PFSK-1 (cell line): ENCODE measurements around the gene BCKDK.

Experiments used
- FOXP2 ChIP-seq: optimal IDR thresholded peaks from 2 replicates; pipeline ENCODE3; 2011; ENCODE audit warnings: borderline replicate concordance, control low read depth, inconsistent platforms; ENCODE audit not compliant: insufficient read depth; ENCODE audit errors: extremely low read length, extremely low read depth
- POLR2AphosphoS5 ChIP-seq: IDR thresholded peaks from 2 replicates; pipeline ENCODE4 v1.6.1; 2012; ENCODE audit warnings: low read depth, mild to moderate bottlenecking, control low read depth, low read length, moderate library complexity
- SIN3A ChIP-seq: IDR thresholded peaks from 2 replicates; pipeline ENCODE4 v1.6.1; 2012; ENCODE audit warnings: mild to moderate bottlenecking, low read length, moderate library complexity, borderline replicate concordance; ENCODE audit not compliant: insufficient read depth
- TAF1 ChIP-seq: IDR thresholded peaks from 2 replicates; pipeline ENCODE4 v1.6.1; 2012; ENCODE audit warnings: low read length, control low read depth, borderline replicate concordance; ENCODE audit not compliant: insufficient read depth
- TF ChIP-seq, protein P1 (sequence below), 2 experiments: IDR thresholded peaks; 2 replicates each; pipeline versions ENCODE4 v1.6.1 to v1.8.0; 2011 to 2012; ENCODE audit warnings: low read depth in 2 of 2, low read length in 2 of 2, control low read depth in 1 of 2, inconsistent platforms in 1 of 2, mild to moderate bottlenecking in 1 of 2, moderate library complexity in 1 of 2; ENCODE audit not compliant: insufficient read depth in 1 of 2

Gene BCKDK

DNA sequence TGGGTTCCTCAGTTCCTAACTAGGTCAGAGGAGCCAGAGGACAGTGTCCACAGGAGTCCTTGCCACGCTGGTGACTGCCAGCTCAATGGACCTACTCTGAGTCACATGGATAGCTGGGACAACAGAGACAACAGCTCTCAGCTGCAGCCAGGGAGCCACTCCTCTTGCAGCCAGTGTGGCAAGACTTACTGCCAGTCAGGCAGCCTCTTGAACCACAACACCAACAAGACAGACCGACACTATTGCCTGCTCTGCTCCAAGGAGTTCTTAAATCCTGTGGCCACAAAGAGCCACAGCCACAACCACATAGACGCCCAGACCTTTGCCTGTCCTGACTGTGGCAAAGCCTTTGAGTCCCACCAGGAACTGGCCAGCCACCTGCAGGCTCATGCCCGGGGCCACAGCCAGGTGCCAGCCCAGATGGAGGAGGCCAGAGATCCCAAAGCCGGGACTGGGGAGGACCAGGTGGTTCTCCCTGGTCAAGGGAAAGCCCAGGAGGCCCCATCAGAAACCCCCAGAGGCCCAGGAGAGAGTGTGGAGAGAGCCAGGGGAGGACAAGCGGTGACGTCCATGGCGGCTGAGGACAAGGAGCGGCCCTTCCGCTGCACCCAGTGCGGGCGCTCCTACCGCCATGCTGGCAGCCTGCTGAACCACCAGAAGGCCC lies 27.3 kb upstream of the BCKDK start:
- TF ChIP-seq FOXP2 (no peak), SIN3A (no peak), TAF1 (no peak), POLR2AphosphoS5 (no peak)
- TF ChIP-seq, protein P1, sequence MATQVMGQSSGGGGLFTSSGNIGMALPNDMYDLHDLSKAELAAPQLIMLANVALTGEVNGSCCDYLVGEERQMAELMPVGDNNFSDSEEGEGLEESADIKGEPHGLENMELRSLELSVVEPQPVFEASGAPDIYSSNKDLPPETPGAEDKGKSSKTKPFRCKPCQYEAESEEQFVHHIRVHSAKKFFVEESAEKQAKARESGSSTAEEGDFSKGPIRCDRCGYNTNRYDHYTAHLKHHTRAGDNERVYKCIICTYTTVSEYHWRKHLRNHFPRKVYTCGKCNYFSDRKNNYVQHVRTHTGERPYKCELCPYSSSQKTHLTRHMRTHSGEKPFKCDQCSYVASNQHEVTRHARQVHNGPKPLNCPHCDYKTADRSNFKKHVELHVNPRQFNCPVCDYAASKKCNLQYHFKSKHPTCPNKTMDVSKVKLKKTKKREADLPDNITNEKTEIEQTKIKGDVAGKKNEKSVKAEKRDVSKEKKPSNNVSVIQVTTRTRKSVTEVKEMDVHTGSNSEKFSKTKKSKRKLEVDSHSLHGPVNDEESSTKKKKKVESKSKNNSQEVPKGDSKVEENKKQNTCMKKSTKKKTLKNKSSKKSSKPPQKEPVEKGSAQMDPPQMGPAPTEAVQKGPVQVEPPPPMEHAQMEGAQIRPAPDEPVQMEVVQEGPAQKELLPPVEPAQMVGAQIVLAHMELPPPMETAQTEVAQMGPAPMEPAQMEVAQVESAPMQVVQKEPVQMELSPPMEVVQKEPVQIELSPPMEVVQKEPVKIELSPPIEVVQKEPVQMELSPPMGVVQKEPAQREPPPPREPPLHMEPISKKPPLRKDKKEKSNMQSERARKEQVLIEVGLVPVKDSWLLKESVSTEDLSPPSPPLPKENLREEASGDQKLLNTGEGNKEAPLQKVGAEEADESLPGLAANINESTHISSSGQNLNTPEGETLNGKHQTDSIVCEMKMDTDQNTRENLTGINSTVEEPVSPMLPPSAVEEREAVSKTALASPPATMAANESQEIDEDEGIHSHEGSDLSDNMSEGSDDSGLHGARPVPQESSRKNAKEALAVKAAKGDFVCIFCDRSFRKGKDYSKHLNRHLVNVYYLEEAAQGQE (IDR thresholded peaks at IDR 0.05; ENCODE audit: insufficient read depth in 1 of 2, low read depth in 2 of 2, low read length in 2 of 2): no peak

DNA sequence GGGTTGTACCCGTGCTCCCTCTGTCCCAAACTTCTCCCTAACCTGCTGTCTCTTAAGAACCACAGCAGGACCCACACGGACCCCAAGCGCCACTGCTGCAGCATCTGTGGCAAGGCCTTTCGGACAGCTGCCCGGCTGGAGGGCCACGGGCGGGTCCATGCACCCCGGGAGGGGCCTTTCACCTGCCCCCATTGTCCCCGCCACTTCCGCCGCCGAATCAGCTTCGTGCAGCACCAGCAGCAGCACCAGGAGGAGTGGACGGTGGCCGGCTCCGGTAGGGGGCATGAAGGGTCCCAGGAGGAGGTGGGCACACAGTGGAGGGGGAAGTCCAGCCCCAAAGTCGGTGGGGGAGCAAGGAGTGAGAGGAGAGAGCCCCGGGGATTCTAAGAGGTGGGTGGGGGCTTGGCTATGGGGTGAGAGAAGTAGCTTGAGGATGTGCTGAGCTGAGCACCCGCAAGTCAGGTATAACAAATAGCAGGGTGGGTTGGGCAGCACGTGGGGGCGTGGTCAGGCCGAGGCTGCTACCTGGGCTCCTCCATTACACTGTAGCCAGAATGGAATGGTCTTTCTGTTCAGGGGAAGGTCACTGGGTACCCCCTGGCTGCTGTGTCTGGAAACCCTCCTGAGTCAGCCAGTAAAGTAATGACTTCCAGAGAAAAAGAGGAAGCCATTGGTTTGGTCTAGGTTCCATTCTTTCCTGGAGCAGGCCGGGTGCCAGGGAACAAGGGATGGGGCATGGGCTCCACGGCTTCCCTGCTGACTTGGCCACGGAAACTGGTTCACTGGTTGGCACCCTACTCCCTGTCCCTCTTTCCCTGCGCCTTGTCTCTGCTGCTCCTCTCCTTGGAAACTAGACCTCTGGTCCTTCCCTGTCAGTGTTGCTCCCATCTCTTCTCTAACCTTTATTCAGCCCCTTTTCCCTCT lies 26.5 kb upstream of the BCKDK start:
- TF ChIP-seq SIN3A (no peak), FOXP2 (no peak), TAF1 (no peak), POLR2AphosphoS5 (no peak)
- TF ChIP-seq, protein P1 (IDR thresholded peaks at IDR 0.05; ENCODE audit: insufficient read depth in 1 of 2, low read depth in 2 of 2, low read length in 2 of 2): no peak

DNA sequence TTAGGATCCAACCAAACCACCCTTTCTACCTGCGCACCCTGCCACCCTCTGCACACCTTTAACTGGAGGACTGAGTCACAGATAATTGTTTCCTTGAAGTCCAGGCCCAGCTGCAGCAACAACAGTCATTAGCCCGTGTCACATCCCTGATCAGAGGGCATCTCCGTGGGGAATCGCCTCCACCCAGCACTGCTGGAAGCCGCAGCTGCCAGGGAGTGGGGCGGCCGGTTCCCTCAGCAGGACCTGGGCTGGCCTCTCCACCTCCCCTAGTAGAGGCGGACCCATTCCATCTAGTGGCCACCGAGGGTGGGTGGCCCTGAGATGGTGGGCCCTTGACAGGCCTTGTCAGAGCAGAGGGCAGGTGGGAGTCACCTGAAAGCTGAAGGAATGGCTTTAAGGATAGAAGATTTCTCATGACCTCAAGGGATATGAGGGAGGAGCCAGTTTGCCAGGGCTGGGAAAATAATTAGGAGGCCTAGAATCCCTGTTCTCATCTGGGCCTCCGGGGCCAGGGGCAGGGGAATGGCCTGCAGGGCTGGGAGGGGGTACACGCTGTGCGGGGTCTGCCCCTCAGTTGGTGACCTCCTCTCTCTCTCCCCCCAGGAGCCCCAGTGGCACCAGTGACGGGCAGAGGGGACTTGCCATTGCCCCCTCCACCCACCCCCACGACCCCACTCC lies 25.7 kb upstream of the BCKDK start:
- TF ChIP-seq POLR2AphosphoS5 (no peak), FOXP2 (no peak), SIN3A (no peak), TAF1 (no peak)
- TF ChIP-seq, protein P1 (IDR thresholded peaks at IDR 0.05; ENCODE audit: insufficient read depth in 1 of 2, low read depth in 2 of 2, low read length in 2 of 2): no peak

DNA sequence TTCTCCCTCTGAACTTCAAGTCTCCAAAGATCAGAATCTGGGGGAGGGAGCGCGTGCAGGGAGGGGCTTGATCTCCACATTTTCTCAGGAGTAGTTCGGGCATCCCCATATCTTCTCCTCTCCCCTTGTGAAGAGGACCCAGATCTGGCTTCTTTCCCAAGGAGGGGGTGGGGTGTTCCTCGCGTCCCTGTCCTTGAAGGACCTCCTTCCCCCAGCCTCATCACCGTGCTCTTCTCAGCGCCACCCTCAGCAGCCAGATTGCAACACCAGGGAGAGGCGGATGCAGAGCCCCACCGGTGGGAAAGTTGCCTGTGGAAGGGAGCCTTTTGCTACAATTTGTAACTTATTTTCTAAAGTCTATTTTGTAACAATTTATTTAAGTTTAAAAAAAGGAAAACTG lies 25.1 kb upstream of the BCKDK start:
- TF ChIP-seq, protein P1 (IDR thresholded peaks at IDR 0.05; ENCODE audit: insufficient read depth in 1 of 2, low read depth in 2 of 2, low read length in 2 of 2): no peak
- 0 out of 2 replicates have a peak, but pooled peaks have one; percentile 2 for TF ChIP-seq POLR2AphosphoS5
